Prostate gland (tissue), 2 donors: ENCODE measurements around the gene DHX38. TPM values are rescaled to one million over a fixed set of nuclear protein-coding genes. Genes with fewer than 3 reads are reported as not detected.

Experiments used
- DNase-seq: peaks from one replicate; pipeline ENCODE4 v3.0.0-alpha.2; 2019; ENCODE audit warnings: low spot score
- H3K27ac ChIP-seq, 2 donors: fragments of 200-600 bp; sonication (generic); 2 replicates each; pipeline ENCODE4 v1.5.1; 2017 to 2019
- H3K27me3 ChIP-seq: fragments of 200-600 bp; sonication (generic); replicated peaks from 2 replicates; pipeline ENCODE4 v1.5.1; 2019; ENCODE audit not compliant: insufficient read depth
- H3K36me3 ChIP-seq, 2 donors: fragments of 200-600 bp; sonication (generic); 1 replicate in 1 of 2; 2 replicates in 1 of 2; pipeline versions ENCODE4 v1.5.1 to v1.8.1; 2017 to 2019
- H3K4me1 ChIP-seq: fragments of 200-600 bp; sonication (generic); replicated peaks from 2 replicates; pipeline ENCODE4 v1.5.1; 2019
- H3K4me3 ChIP-seq, 2 donors: fragments of 200-600 bp; sonication (generic); 2 replicates each; pipeline ENCODE4 v1.5.1; 2017 to 2019
- H3K9me3 ChIP-seq: fragments of 200-600 bp; sonication (generic); 2 replicates; pipeline ENCODE4 v1.5.1; 2017
- CTCF ChIP-seq, 4 experiments: fragments of 200-600 bp in 2 of 4; fragments of 450-650 bp in 2 of 4; sonication (generic) in 2 of 4; IDR thresholded peaks; 1 replicate in 3 of 4; 2 replicates in 1 of 4; pipeline ENCODE4 v1.5.1; 2016 to 2019; ENCODE audit warnings: antibody characterized with exemption in 4 of 4, mild to moderate bottlenecking in 2 of 4, moderate library complexity in 2 of 4
- POLR2A ChIP-seq: fragments of 450-650 bp; IDR thresholded peaks from one replicate; pipeline ENCODE4 v1.6.1; 2016; ENCODE audit warnings: antibody characterized with exemption, mild to moderate bottlenecking
- POLR2AphosphoS5 ChIP-seq: sonication (generic); formaldehyde crosslinking; IDR thresholded peaks from one replicate; pipeline ENCODE4 v1.6.1; 2017; ENCODE audit warnings: antibody characterized with exemption
- WGBS: methylation state at CpG from one replicate; pipeline ENCODE4 v1.1.5; 2018; 5-methylcytosine and 5-hydroxymethylcytosine counted together
- intact Hi-C: fragments of 100-400 bp; cut with DNase I; formaldehyde crosslinking; loops from one replicate; pipeline ENCODE4 v1.14.2; 2022
- total RNA-seq, 2 donors: library from RNA; depleted of rRNA; stranded (reverse); fragments of >200 nt; gene quantifications; one replicate each; pipeline ENCODE4 v1.1.0, GENCODE V29; 2016

The DHX38 gene
- total RNA-seq, 2 donors from 2014 or later, result 61.9 to 63.9 TPM

- 56% methylated on average over 2 of the region's 2 CpGs for WGBS
- intact Hi-C loops, result no loop called here
- TF ChIP-seq POLR2A (no peak), CTCF (IDR thresholded peaks at IDR 0.05) (no peak)
- Histone ChIP-seq H3K36me3 (no peaks in the 10 kb centered on the region), H3K4me1 (no peaks in the 10 kb centered on the region), H3K27me3 (no peaks in the 10 kb centered on the region), H3K9me3 (no peaks in the 10 kb centered on the region), H3K27ac (no peak overlapping the region), H3K4me3 (no peak overlapping the region)
- DNase-seq, result no peak
These were observed 66.2 kb downstream of the DHX38 start for GRCh38 chr16:72159801-72160200.

- H3K9me3 ChIP-seq, result no peaks in the 10 kb centered on the region
- intact Hi-C loops, result no loop called here
- no peak for DNase-seq
- no peaks in the 10 kb centered on the region for H3K4me1 ChIP-seq
- no peak overlapping the region for H3K27ac ChIP-seq
- H3K4me3 ChIP-seq, result no peak overlapping the region
- no peaks in the 10 kb centered on the region for H3K27me3 ChIP-seq
- no peaks in the 10 kb centered on the region for H3K36me3 ChIP-seq
- TF ChIP-seq POLR2AphosphoS5 (no peak), POLR2A (no peak), CTCF (IDR thresholded peaks at IDR 0.05) (no peak)
- WGBS, result 65% methylated on average over 6 of the region's 6 CpGs
These were observed 68.6 kb downstream of the DHX38 start for GRCh38 chr16:72162105-72162692.

Other genes starting within 250 kb of the DHX38 start
- 10 to 100 TPM; 17.7 to 35.8 TPM for gene ATXN1L, start 247.9 kb upstream of the DHX38 start, total RNA-seq
- 10 to 100 TPM; 20.0 to 26.6 TPM for gene ZNF821, start 209.7 kb upstream of the DHX38 start, total RNA-seq
- gene IST1, start 198.3 kb upstream of the DHX38 start, total RNA-seq, result 100 to 1,000 TPM; 193 to 249 TPM
- gene PKD1L3, start 93.4 kb upstream of the DHX38 start, total RNA-seq, result under 1 TPM; 0.36 to 0.40 TPM
- 1 to 10 TPM; 4.4 to 7.7 TPM for gene DHODH, start 85.1 kb upstream of the DHX38 start, total RNA-seq
- 1 to 10 TPM; 2.5 to 3.1 TPM for gene HP, start 39.3 kb upstream of the DHX38 start, total RNA-seq
- gene HPR, start 30.6 kb upstream of the DHX38 start, total RNA-seq, result 1 to 10 TPM in 1 of 2 donors, not detected in 1; 5.3 TPM
- gene TXNL4B, start 227 bp upstream of the DHX38 start, total RNA-seq, result 10 to 100 TPM; 14.1 to 36.2 TPM
- gene PMFBP1, start 78.3 kb downstream of the DHX38 start, total RNA-seq, result 1 to 10 TPM; 1.7 to 5.2 TPM